Upper lobe of left lung (tissue), 4 donors: Measurements from ENCODE around the gene XPNPEP2.

ENCODE experiments used
- EP300 ChIP-seq, 4 donors: sonication (generic); formaldehyde crosslinking; IDR thresholded peaks; one replicate each; pipeline ENCODE4 v1.5.1; 2017; ENCODE audit warnings: antibody characterized with exemption in 4 of 4, control low read depth in 2 of 4
- POLR2A ChIP-seq, 4 donors: fragments of 450-650 bp; IDR thresholded peaks; one replicate each; pipeline ENCODE4 v1.5.1; 2016 to 2017; ENCODE audit warnings: antibody characterized with exemption in 4 of 4, mild to moderate bottlenecking in 2 of 4
- POLR2AphosphoS5 ChIP-seq, 2 donors: sonication (generic); formaldehyde crosslinking; IDR thresholded peaks; one replicate each; pipeline ENCODE4 v1.5.1; 2017; ENCODE audit warnings: antibody characterized with exemption in 2 of 2
- TF ChIP-seq, protein P1 (sequence below), 6 experiments: fragments of 450-650 bp in 4 of 6; fragments of 200-600 bp in 2 of 6; sonication (generic) in 2 of 6; IDR thresholded peaks; one replicate each; pipeline ENCODE4 v1.5.1; 2016 to 2019; ENCODE audit warnings: antibody characterized with exemption in 6 of 6

DNA sequence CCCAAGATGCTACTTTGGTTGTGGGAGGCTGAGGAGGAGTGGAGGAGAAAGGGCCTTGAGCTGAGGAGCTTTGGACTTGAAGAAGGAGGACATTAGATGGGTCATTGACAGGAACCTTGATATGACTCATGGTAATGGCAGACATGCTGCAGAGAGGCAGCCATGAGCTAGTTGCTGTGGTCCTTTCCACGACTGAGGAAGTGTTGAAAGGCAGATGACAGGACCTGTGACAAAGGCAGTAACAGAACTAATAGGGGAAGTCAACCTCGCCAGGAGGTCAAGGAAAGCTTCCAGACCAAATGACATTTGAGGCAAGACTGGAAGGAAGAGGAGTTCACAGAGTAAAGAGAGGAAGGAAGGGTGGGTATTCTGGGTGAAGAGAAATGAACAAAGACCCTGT, 7.6 kb upstream of the XPNPEP2 start:
- TF ChIP-seq, protein P1, sequence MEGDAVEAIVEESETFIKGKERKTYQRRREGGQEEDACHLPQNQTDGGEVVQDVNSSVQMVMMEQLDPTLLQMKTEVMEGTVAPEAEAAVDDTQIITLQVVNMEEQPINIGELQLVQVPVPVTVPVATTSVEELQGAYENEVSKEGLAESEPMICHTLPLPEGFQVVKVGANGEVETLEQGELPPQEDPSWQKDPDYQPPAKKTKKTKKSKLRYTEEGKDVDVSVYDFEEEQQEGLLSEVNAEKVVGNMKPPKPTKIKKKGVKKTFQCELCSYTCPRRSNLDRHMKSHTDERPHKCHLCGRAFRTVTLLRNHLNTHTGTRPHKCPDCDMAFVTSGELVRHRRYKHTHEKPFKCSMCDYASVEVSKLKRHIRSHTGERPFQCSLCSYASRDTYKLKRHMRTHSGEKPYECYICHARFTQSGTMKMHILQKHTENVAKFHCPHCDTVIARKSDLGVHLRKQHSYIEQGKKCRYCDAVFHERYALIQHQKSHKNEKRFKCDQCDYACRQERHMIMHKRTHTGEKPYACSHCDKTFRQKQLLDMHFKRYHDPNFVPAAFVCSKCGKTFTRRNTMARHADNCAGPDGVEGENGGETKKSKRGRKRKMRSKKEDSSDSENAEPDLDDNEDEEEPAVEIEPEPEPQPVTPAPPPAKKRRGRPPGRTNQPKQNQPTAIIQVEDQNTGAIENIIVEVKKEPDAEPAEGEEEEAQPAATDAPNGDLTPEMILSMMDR (IDR thresholded peaks at IDR 0.05) = no peak
- TF ChIP-seq POLR2A (IDR thresholded peaks at IDR 0.05) (no peak), POLR2AphosphoS5 (IDR thresholded peaks at IDR 0.05) (no peak), EP300 (IDR thresholded peaks at IDR 0.05) (no peak)
